ENCODE data around the gene GRIN1.

GRIN1 gene

DNA sequence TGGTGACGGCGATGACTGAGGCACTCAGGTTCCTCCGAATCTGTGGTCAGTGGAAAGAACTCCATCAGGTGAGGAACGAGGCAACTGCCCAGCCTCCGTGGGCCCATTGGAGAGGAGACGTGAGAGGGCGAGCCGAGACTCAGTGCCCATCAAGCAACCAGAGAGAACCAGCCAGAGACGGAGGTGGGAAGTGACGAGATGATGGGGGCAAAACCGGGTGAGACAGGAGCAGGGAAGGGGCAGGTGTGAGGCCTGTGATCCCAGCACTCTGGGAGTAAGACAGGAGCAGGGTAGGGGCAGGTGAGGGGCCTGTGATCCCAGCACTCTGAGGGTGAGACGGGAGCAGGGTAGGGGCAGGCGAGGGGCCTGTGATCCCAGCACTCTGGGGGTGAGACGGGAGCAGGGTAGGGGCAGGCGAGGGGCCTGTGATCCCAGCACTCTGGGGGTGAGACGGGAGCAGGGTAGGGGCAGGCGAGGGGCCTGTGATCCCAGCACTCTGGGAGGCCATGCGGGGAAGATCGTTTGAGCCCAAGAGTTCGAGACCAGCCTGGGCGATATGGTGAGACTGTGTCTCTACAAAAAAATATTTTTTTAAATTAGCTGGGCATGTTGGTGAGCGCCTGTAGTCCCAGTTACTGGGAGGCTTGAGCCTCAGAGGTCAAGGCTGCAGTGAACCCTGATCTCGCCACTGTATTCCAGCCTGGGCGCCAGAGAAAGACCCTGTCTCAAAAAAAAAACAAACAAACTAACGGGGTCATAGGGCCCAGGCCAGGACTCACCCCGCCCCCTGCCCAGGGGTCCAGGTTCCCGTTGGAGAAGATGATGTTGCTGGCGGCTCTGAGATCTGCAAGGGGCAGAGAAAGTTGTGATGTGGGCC, 27.8 kb upstream of the GRIN1 start:
- Histone ChIP-seq H3K27ac (no peak overlapping the region), H3K4me3 (no peak overlapping the region), H3K9me3 (no peaks in the 10 kb centered on the region), H3K4me1 (peaks cover 0 to 19% (median 13%) of the 10 kb centered on the region in 4 donors), H3K27me3 (peaks cover 0 to 34% of the 10 kb centered on the region in 2 donors), H3K36me3 (peaks cover 19 to 72% (median 57%) of the 10 kb centered on the region in 3 donors)
- DNase-seq: no peak
- TF ChIP-seq CTCF (IDR thresholded peaks at IDR 0.05): no peak
- intact Hi-C loops (cut with DNase I; ENCODE audit: low total_unique reads): no loop called here

DNA sequence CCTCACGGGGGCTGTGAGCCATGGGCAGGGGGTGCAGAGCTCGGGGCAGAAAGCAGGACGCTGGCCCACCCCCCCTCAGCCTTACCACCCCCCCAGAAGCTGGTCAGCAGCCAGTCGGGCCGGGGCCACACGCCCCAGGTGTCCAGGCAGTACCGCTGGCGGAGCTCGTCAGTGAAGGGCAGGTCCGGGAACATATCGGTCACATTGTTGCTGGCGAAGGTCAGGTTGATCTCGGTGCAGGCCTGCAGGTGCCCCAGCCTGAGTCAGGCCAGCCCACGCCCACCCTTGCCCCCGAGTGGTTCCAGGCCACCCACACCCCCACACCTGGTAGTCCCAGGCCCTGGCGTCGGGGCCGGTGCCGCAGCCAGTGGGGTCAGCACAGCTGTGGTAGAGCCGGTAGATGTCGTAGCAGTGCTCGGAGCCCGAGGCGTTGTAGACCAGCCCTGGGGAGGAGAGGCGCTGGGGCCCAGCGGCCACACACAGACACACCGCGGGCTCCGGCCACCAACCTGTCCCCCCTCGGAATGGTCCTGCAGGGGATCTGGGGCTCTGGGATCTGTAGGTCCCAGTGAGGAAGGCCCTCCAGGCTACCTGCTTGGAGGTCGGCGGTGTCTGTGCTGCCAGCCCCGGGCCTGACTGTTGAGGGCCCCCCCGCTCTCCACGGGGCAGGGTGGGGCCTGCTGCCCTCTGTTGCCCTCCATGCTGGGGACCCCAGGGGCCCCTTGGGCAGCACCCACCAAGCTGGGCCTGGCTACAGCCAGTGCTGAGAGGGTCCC, 27.0 kb upstream of the GRIN1 start:
- no peak for DNase-seq
- peaks cover 0 to 35% of the 10 kb centered on the region in 2 donors for H3K27me3 ChIP-seq
- intact Hi-C loops (cut with DNase I; ENCODE audit: low total_unique reads): no loop called here
- no peaks in the 10 kb centered on the region for H3K9me3 ChIP-seq
- H3K4me1 ChIP-seq: peaks cover 0 to 19% (median 13%) of the 10 kb centered on the region in 4 donors
- peaks cover 19 to 64% (median 49%) of the 10 kb centered on the region in 3 donors for H3K36me3 ChIP-seq
- TF ChIP-seq CTCF (IDR thresholded peaks at IDR 0.05): no peak
- no peak overlapping the region for H3K27ac ChIP-seq
- H3K4me3 ChIP-seq: no peak overlapping the region

DNA sequence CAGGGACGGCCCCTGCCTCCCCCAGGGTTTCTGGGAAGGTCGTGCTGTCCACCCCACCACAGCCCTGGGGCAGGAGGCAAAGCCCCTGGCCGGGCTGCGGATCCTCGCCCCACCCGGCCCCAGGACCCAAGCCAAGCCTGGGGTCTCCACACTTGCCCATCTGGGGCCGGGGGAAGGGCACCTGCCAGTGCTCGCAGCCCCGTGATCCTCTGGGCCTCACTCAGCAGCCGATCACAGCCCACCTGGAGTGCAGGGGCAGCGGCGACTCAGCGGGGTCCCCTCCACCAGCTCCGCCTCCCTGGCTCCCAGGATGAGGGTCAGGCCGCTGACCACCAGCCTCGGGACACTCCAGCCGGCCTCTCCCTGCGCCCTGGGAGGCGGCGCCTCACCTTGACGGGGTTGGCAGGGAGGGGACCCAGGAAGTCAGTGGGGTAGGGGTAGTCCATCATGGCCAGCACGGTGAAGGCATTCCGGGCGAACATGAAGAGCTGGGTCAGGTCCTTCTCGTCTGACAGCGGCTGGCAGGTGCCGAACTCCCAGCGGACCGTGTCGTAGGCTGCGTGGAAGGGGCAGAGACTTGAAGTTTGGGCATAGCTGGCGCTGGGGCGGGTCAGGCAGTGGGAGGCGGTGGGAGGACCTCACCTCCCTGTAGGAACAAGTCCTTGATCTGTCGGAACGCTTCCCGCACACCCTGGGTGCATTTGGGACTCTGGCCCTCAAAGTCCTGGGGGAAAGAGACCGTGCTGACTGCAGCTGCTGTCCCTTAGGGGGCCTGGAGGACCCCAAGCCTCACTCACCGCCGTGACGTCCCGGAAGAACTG, 26.2 kb upstream of the GRIN1 start:
- H3K36me3 ChIP-seq: peaks cover 13 to 56% (median 41%) of the 10 kb centered on the region in 3 donors
- H3K27ac ChIP-seq: no peak overlapping the region
- H3K4me3 ChIP-seq: no peak overlapping the region
- intact Hi-C loops (cut with DNase I; ENCODE audit: low total_unique reads): no loop called here
- peaks cover 0 to 19% (median 13%) of the 10 kb centered on the region in 4 donors for H3K4me1 ChIP-seq
- DNase-seq: no peak
- H3K27me3 ChIP-seq: peaks cover 0 to 40% of the 10 kb centered on the region in 2 donors
- no peaks in the 10 kb centered on the region for H3K9me3 ChIP-seq
- no peak for TF ChIP-seq CTCF (IDR thresholded peaks at IDR 0.05)

DNA sequence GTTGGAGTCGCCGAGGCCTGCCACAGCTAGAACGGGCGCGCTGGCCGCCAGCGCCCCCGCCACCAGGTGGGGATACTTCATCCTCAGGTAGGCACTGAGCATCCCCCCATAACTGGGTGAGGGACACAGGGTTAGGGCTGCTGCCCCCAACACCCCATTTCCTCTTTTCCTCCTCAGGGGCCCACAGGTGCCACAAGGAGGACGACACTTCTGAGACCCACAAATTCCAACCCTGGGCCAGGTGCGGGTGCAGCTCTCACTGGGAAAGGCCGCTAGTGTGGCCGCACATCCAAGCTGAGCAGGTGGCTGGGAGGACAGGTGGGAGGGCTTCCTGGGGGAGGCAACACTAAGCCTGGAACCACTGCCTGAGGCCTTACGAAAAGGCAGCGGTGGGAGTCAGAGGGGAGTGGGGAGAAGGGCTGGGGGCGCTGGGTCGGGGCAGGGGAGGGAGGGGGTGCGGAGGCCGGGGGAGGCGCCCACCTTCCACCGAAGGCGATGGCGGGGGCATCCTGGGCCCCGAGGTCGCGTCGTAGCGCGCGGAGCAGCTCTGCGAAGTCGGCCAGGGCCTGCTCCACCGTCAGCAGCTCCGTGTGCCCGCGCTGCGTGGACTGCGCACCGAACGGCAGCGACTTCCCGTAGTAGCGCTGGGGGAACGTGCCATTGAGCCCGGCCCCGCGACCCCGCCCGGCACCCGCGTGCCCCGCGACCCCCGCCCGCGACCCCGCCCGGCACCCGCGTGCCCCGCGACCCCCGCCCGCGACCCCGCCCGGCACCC, 25.4 kb upstream of the GRIN1 start:
- DNase-seq: no peak

More for the DNA sequence above, 25.4 kb upstream of the GRIN1 start:
- intact Hi-C loops (cut with DNase I; ENCODE audit: low total_unique reads): no loop called here
- H3K27ac ChIP-seq: no peak overlapping the region
- peaks cover 0 to 19% (median 13%) of the 10 kb centered on the region in 4 donors for H3K4me1 ChIP-seq
- peaks cover 0 to 40% of the 10 kb centered on the region in 2 donors for H3K27me3 ChIP-seq
- H3K9me3 ChIP-seq: no peaks in the 10 kb centered on the region
- peaks cover 7 to 48% (median 33%) of the 10 kb centered on the region in 3 donors for H3K36me3 ChIP-seq
- peak overlapping the region; percentile 77 to 82 for H3K4me3 ChIP-seq
- TF ChIP-seq CTCF (IDR thresholded peaks at IDR 0.05): no peak

Measured in tibial artery (tissue), 4 donors.